Stimulated activated CD4-positive, alpha-beta T cell treated with anti-CD3 and anti-CD28 coated beads, Interleukin-1b, Interleukin-23, amount 100 ng/mL, for 4 hours (primary cell): Measurements from ENCODE around the gene WWOX.
"Not testable (repeated sequence)": the region's sequence is repeated elsewhere in the genome, so short reads cannot be mapped to it uniquely, and the experiment has no call there.

Source experiments
- DNase-seq, 2 donors: peaks; one replicate each; pipeline ENCODE4 v3.0.0-alpha.2; 2020; ENCODE audit warnings: low read depth in 2 of 2

Gene WWOX

DNA sequence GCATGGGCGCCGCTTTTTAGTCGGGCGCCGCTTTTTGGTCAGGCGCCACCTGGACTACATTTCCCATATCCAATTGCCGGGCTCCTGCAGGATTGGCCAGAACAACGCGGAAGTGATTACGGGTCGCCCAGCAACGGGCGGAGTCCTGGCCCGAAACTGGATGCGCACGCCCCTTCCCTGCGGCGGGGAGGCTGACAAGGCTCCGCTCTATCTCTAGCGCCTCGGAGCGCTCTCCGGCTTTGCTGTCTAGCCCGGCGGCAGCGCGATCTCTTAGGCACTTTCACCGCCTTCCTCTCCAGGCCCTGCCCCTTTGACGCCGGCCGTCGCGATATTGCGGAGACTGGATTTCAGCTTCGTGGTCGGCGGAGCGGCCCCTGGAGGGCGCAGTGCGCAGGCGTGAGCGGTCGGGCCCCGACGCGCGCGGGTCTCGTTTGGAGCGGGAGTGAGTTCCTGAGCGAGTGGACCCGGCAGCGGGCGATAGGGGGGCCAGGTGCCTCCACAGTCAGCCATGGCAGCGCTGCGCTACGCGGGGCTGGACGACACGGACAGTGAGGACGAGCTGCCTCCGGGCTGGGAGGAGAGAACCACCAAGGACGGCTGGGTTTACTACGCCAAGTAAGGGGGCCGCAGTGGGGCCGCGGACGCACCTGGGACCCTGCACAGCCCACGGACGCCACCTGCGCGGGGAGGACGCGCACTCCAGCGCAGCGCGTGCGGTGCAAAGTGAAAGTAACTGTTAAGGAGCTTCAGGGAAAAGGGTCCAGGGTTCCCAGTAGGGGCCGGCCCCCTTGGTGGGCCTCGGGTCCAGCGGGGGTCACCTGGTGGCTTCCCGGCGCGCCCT is at the start of gene WWOX:
Gene WWOX (plus strand): TSS at position 384 of the 841 bp plus-strand sequence.
- DNase-seq, result peak; percentile 91

DNA sequence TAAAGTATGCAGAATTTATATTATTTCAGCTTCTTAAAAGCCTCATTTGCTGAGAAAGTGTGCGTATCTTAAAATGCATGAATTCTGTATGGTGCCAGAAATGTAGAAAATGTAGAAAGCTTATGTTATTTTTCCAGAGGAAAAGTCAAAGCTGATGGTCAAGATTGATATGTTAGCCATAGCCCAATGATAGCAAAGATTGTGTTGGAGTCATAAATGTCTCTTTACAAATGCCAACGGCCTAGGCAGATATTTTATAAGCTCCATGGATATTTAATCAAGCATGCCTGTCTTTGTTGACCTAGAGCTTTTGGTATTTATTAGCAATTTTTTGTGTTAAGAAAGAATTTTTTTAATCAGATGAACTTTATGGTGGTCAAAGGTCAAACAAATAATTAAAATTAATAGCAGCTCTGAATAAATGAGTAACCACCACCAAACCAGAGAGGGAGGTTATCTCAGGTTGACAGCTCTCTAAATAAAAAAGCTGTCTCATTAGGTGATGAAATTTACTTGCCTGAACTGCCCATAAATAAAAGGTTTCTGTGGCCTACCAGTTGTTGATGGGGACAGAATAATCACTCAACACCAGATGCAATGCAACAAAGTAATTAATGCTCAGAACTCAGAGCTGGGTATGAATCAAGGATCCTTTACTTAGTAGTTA is 48.6 kb upstream of the WWOX start:
- no peak for DNase-seq

DNA sequence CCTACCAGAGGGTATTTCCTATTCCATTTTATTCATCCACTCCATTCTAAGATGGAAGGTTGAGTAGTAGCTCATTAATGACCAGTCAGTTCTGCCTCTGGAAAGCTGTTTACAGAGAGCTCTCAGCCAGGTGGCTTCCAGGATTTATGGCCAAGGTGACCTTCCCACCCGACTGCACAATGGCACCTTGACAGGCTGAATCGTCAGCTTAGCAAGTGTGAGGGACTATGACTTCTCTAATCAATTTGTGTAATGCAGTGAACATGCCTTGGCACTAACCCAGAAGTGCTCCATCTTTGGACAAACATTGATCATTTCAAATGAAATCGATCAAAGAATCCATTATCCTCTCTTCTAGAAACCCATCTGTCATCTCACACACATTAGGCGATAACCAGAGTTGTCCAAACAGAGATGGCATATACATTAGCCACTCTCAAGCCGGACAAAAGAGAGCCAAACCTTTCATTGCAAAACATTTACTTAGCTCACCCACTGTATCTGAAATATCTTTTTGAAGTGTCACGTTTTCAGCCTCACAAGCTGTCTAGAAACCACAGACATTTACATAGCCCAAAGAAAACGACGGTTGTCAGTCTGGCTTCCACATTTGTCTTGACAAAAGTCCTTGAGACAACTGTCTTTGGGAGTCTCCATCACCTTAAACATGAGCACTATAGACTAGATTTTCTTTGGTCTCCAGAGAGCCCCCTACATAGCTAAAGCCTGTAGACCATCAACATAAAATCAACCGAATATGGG is 41.5 kb upstream of the WWOX start:
- DNase-seq, result no peak

DNA sequence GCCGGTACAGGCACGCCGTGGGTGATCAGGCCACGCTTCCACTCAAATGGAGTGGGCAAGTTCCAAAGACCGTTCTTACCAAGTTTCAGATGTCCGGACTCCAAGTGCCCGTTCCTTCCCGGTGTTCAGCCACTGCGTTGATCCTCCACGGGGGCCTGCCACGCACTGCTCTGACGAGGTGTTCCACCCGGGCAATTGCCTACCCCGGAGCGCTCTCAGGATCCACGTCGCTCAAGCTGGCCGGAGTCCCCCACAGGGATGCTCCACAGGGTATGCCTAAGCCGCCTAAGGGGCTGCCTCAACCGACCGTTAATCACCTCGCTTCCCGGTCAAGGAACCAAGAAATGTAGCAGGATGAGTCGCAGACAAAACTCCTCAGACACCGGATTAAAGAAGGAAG is 39.6 kb upstream of the WWOX start:
- not testable (repeated sequence) for DNase-seq

DNA sequence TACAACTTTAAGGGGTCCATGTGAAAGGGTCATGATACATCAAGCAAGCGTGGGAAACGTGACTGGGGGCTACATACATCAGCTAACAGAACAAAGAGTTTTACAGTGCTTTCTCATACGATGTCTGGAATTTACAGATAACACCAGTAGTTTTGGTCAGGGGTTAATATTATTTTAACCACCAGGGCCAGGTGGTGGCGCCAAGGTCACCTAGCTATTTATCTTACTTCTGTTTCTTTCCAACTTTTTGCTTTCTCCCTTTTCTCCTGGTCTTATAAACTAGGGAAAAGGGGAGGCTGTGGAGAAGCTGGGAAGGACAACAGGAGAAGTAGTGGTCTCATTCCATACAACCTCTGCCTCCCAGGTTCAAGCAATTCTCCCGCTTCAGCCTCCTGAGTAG is 39.2 kb upstream of the WWOX start:
- no peak for DNase-seq

DNA sequence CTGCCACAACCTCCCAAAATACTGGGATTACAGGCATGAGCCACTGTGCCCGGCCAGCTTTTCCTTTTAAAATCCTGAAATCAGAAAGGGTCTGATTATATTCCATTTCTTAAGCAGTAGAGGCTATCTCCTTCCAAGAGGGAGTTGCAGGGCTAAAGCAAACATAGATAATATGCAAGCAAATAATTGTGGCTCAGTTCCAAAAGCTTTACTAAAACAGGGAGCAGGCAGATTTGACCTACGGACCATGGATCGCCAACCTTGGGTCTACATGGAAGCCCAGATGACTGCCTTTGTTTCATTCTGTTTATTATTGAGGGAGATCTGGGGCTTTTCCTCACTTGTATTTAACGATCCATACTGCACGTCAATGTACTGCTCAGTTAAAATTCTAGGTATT is 38.6 kb upstream of the WWOX start:
- no peak for DNase-seq

DNA sequence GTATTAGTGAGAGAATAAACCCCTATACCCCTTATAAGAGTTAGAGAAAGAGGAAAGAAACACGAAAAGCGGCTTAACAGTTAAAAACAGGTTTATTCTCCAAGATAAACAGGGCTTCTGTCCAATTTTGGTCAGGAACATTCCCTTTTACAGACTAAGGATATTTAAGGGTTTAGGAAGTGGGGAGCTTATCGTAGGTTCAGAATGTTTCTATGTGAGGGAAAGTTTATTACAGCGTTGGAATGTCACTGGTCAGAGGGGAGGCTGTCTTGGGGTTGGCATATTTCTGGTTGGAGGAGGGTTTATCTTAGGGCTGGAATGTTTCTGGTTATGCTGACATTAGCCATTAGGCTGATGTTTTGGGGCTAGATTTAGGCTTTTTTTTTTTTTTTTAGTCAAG is 34.1 kb upstream of the WWOX start:
- no peak for DNase-seq

DNA sequence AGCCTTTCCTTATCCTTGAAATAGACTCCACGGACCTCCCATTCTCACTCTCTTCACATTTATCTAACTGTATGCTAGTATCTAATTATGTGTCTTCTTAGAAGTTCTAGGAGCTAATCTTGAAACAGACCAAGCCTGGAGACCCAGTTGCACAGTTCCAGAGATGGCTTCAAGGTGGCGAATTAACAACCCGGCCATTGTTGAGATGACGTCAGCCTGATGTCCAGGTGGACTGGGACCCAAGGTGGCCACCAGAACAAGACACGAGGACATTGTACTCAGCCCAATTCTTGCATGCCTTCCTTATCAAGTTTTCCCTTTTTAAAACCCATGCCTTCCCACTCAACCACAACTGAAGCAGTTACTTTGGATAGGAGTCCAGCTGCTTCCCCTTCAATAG is 29.5 kb upstream of the WWOX start:
- DNase-seq, result no peak

- no peak for DNase-seq
Measured at GRCh38 chr16:78072275-78072674, 27.2 kb upstream of the WWOX start.

GRCh38 chr16:78075800-78076199 is 23.7 kb upstream of the WWOX start:
- no peak for DNase-seq

GRCh38 chr16:78081341-78081740 is 18.1 kb upstream of the WWOX start:
- no peak for DNase-seq

- DNase-seq, result no peak
Measured at GRCh38 chr16:78091419-78091818, 8.0 kb upstream of the WWOX start.

GRCh38 chr16:78092758-78093157 is 6.7 kb upstream of the WWOX start:
- DNase-seq, result no peak

- DNase-seq, result no peak
Measured at GRCh38 chr16:78094166-78094565, 5.3 kb upstream of the WWOX start.

GRCh38 chr16:78094998-78095397 is 4.5 kb upstream of the WWOX start:
- DNase-seq, result no peak

- DNase-seq, result no peak
Measured at GRCh38 chr16:78096386-78096785, 3.1 kb upstream of the WWOX start.

DNA sequence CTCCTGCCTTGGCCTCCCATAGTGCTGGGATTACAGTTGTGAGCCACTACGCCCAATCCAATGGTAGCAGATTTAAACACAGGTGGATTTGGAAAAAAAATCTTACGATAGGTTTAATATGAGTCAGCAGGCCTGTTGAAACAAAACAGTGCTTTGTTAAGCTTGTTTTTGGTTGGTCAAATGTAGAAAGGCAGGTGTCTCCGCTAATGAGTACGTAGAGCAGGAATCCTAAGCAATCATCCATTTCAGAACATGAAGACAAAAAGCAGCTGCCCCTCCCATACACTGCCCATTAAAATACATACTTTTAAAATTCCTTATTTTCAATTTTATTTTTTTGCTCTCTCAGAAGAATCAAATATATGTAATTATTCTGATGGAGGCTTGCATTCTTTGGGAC is 1.9 kb upstream of the WWOX start:
- no peak for DNase-seq

GRCh38 chr16:78098087-78098486 is 1.4 kb upstream of the WWOX start:
- DNase-seq, result no peak

- DNase-seq, result no peak
Measured at GRCh38 chr16:78098595-78099270, 721 bp upstream of the WWOX start.

DNA sequence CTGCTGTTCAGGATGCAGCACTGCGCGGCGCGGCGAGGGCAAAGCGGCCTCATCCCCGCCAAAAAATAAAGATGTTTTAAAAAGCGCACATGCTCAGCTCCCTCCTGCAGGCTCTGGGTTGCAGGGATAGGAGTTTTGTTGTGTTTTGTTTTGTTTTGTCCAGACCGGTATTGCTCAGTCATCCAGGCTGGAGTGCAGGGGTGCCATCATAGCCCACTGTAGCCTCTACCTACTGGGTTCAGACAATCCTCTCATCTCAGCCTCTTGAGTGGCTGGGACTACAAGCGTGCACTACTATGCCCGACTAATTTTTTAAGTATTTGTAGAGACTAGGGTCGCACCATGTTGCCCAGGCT is 636 bp downstream of the WWOX start:
- DNase-seq, result no peak

DNA sequence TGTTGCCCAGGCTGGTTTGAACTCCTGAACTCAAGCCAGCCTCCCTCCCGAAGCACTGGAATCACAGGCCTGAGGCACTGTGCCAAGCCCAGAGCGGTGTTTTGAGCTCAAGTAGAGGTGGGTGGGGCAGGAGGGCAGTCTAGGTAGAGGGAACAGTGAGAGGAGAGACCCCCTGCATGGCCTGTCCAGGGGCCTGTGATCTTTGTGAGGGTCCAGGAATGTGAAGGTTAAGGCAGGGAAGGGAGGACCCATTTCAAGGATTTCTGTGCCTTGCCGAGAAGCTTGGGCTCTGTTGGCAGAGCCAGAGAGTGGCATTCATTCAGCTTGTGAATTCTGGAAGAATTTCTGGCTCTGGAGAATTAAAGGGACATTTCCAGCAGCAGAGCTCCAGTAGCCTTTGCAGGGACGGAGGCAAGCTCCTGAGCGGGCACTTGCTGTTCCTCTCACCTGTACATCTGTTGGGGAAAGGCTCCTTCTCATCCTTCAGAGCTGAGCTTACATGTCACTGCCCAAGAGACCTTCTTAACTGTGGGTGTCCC is 2.7 kb downstream of the WWOX start:
- no peak for DNase-seq

GRCh38 chr16:78102865-78103264 is 3.4 kb downstream of the WWOX start:
- no peak for DNase-seq
